NCI-H2171 treated with DMSO at 0.1 percent for 48 hours (cell line): ENCODE measurements around the gene NACC2.
A peak's percentile ranks its signal among the peaks of the same experiment; 100 is the strongest.

Experiments used
- DNase-seq: peaks from one replicate; lab custom pipeline; 2025; lab: John Stamatoyannopoulos, UW

NACC2 gene

GRCh38 chr9:136021872-136022681 lies 73.0 kb downstream of the NACC2 start:
- no peak for DNase-seq

GRCh38 chr9:136021171-136021871 lies 73.8 kb downstream of the NACC2 start:
- DNase-seq = no peak

- no peak for DNase-seq
These were observed 74.4 kb downstream of the NACC2 start for GRCh38 chr9:136020671-136021070.

DNA sequence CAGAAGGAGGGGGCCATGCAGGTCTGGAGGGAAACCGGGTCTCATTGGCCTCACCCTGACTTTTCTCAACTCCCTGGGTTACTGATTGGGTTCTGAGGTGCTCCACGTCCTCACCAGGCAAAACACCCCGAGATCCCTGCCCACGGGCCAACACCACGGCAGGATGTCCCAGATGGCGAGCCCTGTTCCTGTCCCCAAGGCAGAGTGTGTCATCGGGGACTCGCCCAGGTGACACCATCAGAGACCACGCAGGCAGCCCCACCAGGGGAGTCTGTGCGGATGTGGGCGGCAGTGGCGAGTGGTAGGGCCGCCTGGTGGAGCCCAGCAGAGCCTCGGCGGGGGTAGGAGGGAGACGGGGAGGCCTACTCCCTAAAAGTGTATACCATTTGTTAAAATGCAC lies 74.9 kb downstream of the NACC2 start:
- no peak for DNase-seq

- no peak for DNase-seq
These were observed 75.4 kb downstream of the NACC2 start for GRCh38 chr9:136019681-136020060.

DNA sequence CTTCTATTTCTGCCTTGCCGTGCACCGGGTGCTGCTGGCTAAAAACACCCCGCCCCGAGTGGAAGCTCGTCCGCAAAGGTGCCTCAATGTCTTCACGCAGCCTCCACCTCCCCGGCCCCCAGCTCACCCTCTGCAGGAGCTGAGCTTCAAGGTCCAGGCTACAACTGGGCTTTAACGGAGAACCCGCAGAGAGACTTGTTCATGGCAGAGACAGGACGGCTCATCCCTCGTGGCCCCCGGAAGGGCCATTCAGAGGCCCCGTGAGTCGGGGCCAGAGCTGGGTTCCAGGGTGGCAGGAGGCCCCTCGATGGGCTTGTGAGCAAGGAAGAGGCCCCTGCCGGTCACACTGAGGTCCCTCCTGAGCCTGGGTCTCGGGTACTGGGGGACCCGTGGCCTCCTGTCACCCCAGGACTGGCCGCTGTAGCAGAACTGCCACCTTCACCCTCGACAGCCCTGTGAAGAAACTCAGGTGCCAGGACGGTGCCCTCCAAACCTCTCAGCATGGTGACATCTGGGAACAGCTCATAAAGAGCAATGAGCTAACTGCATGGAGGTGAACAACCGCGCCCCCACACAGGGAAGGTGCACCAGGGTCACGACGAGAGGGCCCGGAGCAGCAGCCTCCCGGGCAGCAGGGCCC lies 75.9 kb downstream of the NACC2 start:
- DNase-seq = no peak

GRCh38 chr9:136018257-136019031 lies 76.6 kb downstream of the NACC2 start:
- DNase-seq = no peak

GRCh38 chr9:136017289-136018190 lies 77.5 kb downstream of the NACC2 start:
- no peak for DNase-seq

GRCh38 chr9:136016572-136017288 lies 78.4 kb downstream of the NACC2 start:
- DNase-seq = no peak

DNA sequence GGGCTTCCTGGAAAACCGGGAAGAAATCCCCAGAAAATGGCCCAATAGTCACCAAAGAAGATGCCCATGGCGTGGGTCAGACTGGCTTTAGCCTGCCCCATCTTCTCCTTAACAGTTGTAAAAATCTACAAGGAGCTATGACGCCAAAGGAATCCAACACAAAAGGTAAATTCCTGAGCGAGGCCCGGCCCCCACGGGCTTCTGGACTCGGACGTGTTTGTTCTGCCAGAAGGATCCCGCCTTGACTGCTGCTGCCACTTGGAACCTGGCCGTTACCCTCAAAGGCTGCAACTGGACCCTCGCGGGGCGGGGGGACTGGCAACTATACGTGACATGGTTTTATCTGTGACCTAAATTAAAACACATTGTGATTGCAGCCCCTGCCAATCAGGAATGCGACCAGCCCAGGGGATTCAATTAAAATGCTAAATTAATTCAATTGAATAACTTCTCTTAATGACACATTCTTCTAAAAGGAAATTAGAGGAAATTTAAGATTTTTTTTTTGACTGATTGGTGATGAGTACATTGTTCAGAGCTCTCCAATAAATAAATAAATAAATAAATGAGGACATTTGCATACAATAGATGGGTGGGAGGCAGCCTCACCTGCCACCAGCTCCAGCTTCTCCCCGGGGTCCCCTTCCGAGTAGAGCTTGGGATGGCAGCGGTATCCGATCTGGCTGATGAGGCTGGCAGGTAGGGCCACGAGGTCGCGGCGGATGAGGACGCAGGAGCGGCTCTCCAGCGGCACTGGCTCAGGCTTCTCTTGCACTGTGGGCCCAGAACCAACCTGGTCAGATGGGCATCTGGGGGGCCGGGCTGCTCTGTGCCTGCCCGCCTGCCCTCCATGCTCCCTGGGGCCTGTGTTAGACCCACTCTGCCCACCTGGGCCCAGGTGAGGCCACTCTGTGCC lies 79.2 kb downstream of the NACC2 start:
- no peak for DNase-seq

- no peak for DNase-seq
These were observed 80.0 kb downstream of the NACC2 start for GRCh38 chr9:136014924-136015633.

DNA sequence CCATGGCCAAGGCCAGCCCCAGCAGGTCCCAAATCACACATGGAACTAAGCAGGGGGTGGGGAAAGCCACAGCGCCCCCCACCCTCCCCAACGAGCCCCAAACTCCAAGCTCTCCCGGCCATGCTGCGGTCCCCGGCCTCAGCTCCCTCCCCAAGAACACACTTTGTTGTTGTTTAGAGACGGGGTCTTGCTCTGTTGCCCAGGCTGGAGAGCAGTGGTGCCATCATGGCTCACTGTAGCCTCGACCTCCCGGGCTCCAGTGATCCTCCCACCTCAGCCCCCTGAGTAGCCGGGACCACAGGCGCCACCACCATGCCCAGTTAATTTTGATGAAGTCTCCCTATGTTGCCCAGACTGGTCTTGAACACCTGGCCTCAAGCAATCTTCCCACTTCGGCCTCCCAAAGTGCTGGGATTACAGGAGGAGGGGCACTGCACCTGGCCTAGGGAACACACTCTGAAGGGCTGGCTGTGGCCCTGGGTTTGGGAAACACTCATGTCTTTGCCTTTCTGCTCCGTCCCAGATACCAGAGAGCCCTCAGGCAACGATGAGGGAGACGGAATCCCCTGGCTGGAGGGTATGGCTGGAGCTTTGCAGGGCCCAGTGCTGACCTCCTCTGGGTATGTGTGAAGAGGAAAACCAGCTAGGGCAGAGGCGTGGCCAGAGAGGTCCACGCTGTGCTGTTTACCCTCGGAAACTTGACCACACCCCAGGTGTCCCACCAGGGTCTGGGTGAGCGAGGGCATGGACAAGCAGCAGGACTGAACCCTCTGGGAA lies 80.8 kb downstream of the NACC2 start:
- no peak for DNase-seq

DNA sequence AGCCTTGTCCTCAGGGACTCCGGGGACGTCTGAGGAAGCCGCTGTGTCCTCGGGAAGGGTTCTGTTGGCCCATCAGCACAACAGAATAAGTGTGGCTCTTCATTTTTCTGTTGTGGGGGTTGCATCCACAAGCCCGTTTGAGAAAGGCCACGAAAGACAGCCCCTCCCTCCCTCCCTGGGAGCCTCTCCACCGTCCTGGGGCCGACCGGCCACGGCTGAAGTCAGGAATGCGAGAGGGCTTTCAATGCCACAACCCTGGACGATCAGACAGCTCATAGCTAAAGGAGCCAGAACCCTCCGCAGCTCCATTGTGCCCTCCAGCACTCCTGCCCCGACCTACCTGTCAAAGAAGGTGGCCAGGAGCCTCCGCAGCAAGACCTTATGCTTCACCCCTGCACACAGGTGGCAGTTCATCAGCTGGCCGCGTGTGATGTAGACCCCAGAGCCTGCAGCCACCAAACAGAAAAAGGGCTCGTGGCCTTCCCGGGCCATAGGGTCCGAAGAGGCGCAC lies 81.5 kb downstream of the NACC2 start:
- no peak for DNase-seq

- no peak for DNase-seq
These were observed 82.0 kb downstream of the NACC2 start for GRCh38 chr9:136013116-136013515.

DNA sequence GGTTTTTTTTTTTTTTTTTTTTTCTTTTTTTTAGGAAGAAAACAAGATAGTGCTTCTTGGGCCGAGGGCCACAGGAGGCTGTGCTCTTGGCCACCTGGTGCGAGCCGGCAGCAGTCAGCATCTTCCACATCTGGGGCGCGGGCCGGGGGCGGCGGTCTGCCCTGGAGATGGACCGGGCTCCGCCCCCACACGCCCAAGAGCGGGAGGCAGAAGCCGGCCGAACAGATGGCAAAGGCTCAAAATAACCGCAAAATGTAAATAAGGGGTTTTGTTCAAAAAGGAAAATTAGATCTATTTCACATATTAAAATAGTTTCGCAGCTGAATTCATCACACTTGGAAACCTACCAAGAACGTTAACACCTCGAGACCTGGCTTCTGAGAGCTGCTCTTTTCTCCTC lies 82.4 kb downstream of the NACC2 start:
- peak; percentile 86 for DNase-seq

DNA sequence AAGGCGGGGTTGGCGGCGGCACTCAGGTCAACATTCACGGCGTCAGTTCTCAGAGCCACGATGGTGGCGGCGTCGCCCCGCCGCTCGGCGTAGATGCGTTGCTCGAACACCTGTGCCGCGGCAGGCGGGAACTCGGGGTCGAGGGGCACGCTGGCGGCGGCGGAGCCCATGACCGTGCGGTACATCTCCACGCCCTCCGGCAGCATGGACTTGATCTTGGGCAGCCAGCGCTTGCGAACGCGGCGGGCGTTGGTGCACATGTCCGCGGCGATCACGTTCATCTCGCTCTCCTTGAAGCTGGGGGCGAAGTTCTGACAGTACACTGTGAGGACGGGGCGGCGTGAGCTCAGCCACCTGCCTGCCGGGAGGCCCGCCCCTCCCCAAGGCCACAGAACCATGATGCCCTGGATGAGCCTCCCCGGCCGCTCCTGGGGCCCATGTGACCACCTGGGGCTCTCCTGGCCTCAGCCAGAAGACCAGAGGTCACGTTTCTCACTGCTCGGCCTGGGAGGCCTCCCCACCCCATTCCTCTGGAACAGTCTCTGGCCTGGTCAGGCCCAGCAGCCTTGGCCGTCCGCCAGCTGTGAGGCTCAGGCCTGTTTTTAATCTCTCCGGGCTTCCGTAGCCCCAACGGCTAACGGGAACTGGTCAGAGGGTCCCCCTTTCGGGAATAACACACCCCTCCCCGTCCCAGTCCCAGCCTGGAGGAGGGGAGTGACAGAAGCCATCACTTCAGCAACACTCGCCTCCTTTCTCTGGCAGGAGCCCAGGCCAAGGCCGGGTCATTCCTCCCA lies 83.2 kb downstream of the NACC2 start:
- DNase-seq = no peak

DNA sequence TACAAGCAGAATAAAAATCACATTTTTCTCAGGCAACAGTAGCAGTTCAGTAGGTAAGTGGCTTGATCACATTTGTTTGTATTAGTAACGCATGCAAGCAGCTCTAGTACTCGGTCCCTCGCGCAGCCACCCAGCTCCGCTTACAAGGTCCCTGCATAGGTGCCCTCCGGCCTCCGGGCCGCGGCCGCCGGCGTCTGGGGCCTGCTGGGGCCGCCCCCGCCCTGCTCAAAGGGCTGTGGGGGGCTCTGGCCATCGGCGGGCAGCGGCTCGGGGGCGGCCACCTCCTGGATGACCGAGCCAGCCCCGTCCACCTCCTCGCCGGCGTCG lies 83.8 kb downstream of the NACC2 start:
- no peak for DNase-seq
